Testis (tissue), 3 donors: ENCODE data around the gene RCAN2. TPM values are rescaled to one million over a fixed set of nuclear protein-coding genes. Genes with fewer than 3 reads are reported as not detected.
A peak's percentile ranks its signal among the peaks of the same experiment; 100 is the strongest.

Source experiments
- DNase-seq: peaks from one replicate; pipeline ENCODE4 v3.0.0-alpha.2; 2019
- H3K27ac ChIP-seq, 2 donors: fragments of 200-600 bp; sonication (generic); one replicate each; pipeline ENCODE4 v1.5.1; 2019
- H3K27me3 ChIP-seq: fragments of 200-600 bp; sonication (generic); one replicate; pipeline ENCODE4 v1.5.1; 2019
- H3K36me3 ChIP-seq: fragments of 200-600 bp; sonication (generic); one replicate; pipeline ENCODE4 v1.5.1; 2017; ENCODE audit warnings: low read depth; ENCODE audit errors: missing control alignments
- H3K4me1 ChIP-seq: fragments of 200-600 bp; sonication (generic); one replicate; pipeline ENCODE4 v1.5.1; 2019
- H3K4me3 ChIP-seq, 2 donors: fragments of 200-600 bp; sonication (generic); one replicate each; pipeline ENCODE4 v1.5.1; 2017 to 2019
- H3K9me3 ChIP-seq: fragments of 200-600 bp; sonication (generic); one replicate; pipeline ENCODE4 v1.5.1; 2017
- CTCF ChIP-seq, 3 experiments: fragments of 450-650 bp in 2 of 3; fragments of 200-600 bp in 1 of 3; sonication (generic) in 1 of 3; IDR thresholded peaks; one replicate each; pipeline ENCODE4 v1.5.1; 2016 to 2019; ENCODE audit warnings: antibody characterized with exemption in 3 of 3, mild to moderate bottlenecking in 2 of 3, moderate library complexity in 1 of 3
- POLR2A ChIP-seq: fragments of 450-650 bp; IDR thresholded peaks from one replicate; pipeline ENCODE4 v1.6.1; 2017; ENCODE audit warnings: antibody characterized with exemption, mild to moderate bottlenecking, moderate library complexity
- WGBS, 2 donors: methylation state at CpG; one replicate each; pipeline ENCODE4 v1.1.5; 2018; 5-methylcytosine and 5-hydroxymethylcytosine counted together
- intact Hi-C: fragments of 100-400 bp; cut with DNase I; formaldehyde crosslinking; loops from one replicate; pipeline ENCODE4 v1.15.1; 2023; ENCODE audit warnings: low total_unique reads
- polyA plus RNA-seq: library from polyadenylated mRNA; stranded (reverse); fragments of 350-450 nt; fragmentation: Illumina TruSeq; extraction: RNeasy Lipid Tissue Mini Kit (QIAGEN cat#74804); gene quantifications from one replicate; pipeline ENCODE4 v1.2.3, GENCODE V29; 2014; ENCODE audit warnings: low read depth, low replicate concordance; ENCODE audit not compliant: insufficient read depth
- total RNA-seq, 2 donors: library from RNA; depleted of rRNA; stranded (reverse); fragments of >200 nt; gene quantifications; one replicate each; pipeline ENCODE4 v1.2.3, GENCODE V29; 2016

Gene RCAN2
- total and polyA plus RNA-seq, 3 donors from 2014 or later: 6.3 to 17.4 (median 7.1) TPM

DNA sequence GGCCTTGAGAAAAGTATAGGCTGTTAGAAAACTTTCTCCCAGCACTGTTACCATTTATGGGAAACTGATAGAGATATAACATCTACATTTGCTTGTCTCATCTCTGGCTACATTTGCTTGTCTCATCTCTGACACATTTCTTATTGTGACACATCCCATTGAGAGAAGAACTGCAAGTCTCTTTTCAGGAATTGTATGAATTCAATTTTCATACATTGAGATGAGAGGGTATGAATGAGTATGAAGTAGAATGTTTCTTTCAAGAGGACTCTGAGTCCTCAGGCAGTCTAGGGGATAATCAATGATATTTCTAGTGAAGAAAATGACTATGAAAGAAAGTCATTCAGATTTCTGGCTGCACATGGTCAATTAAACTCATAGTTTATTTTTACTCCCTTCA lies 282.9 kb downstream of the RCAN2 start:
- Histone ChIP-seq H3K27me3 (no peaks in the 10 kb centered on the region), H3K9me3 (no peaks in the 10 kb centered on the region), H3K4me1 (peaks cover 3% of the 10 kb centered on the region), H3K27ac (peak overlapping the region in 1 of 2 donors; percentile 35), H3K4me3 (no peak overlapping the region), H3K36me3 (no peaks in the 10 kb centered on the region)
- no peak for DNase-seq
- no peak for TF ChIP-seq CTCF (IDR thresholded peaks at IDR 0.05)
- TF ChIP-seq POLR2A: no peak
- intact Hi-C loops: no loop called here

DNA sequence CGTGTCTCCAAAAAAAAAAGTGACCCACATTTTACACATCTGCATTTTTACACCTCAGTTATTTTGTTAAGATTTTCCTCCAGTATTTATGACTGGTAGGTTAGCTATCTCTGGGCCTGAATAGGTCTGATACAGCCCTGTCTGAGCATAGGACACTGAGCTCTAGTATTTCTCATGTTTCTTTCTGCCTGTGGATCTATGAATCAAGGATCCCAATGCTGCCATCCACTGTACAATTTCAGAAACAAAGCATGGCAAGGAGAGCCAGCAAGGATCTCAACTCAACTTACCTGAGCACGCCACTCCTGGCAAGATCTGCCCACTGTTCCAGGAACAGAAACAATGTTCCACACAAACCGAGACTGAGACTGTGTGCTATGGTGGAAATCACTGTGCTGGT lies 284.1 kb downstream of the RCAN2 start:
- H3K4me1 ChIP-seq: peaks cover 3% of the 10 kb centered on the region
- no peak overlapping the region for H3K4me3 ChIP-seq
- DNase-seq: no peak
- TF ChIP-seq POLR2A (no peak), CTCF (IDR thresholded peaks at IDR 0.05) (no peak)
- H3K36me3 ChIP-seq: no peaks in the 10 kb centered on the region
- no peak overlapping the region for H3K27ac ChIP-seq
- intact Hi-C loops: no loop called here
- no peaks in the 10 kb centered on the region for H3K9me3 ChIP-seq
- H3K27me3 ChIP-seq: no peaks in the 10 kb centered on the region
- WGBS, 2 donors: 68 to 87% methylated on average over 3 of the region's 3 CpGs

DNA sequence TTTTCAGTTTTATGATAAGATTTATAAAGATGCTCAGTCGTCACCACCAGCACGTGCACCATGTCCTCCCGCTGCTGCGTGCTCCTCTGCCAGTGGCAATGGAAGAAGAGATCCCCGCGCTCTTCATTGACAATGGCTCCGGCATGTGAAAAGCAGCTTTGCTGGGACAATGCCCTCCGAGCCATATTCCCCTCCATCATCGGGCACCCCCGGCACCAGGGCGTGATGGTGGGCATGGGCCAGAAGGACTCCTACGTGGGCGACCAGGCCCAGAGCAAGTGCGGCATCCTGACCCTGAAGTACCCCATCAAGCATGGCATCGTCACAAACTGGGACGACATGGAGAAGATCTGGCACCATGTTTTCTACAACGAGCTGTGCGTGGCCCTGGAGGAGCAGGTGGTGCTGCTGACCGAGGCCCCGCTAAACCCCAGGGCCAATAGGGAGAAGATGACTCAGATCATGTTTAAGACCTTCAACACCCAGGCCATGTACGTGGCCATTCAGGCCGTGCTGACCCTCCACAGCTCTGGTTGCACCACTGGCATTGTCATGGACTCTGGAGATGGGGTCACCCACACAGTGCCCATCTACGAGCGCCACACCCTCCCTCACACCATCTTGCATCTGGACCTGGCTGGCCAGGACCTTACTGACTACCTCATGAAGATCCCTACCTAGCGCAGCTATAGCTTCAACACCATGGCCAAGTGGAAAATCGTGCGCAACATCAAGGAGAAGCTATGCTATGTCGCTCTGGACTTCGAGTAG lies 286.2 kb downstream of the RCAN2 start:
- intact Hi-C loops: no loop called here

DNA sequence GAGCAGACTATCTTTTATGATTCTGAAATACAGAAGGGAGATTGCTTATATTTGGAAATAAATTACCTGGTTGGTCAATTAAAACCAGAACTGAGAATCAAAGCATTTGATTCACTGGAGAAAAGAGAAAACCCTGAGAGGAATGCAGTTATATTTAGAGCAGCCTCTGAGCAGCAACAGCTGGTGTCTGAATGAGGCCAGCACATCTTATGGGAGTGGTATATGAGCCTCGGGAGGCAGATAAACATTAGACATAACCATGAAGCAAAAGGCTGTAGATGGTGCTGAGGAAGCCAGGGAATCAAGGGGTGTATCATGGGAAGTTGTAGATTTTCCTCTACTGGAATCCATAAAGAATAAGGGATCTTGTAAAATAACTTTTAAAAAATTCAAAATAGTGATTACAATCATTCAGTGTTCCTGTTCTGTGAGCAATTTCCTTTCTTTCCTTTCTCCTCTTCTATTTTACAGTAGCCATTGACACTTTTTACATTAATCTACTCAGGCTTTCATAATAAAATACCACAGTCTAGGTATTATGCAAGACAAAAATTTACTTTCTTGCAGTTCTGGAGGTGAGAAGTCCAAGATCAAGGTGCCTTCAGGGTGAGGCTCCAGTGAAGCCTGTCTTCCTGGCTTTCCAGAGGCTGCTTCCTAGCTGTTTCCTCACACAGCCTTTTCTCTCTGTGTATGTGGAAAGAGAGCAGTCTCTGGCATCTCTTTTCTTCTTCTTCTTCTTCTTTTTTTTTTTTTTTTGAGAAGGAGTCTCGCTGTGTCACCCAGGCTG lies 287.7 kb downstream of the RCAN2 start:
- 50 to 62% methylated on average over 1 to 2 of the region's 2 CpGs for WGBS, 2 donors
- no peaks in the 10 kb centered on the region for H3K36me3 ChIP-seq
- H3K4me1 ChIP-seq: peaks cover 3% of the 10 kb centered on the region
- H3K9me3 ChIP-seq: no peaks in the 10 kb centered on the region
- TF ChIP-seq CTCF (IDR thresholded peaks at IDR 0.05) (no peak), POLR2A (no peak)
- DNase-seq: no peak
- no peaks in the 10 kb centered on the region for H3K27me3 ChIP-seq
- intact Hi-C loops: no loop called here
- no peak overlapping the region for H3K27ac ChIP-seq
- H3K4me3 ChIP-seq: no peak overlapping the region

More for the DNA sequence above, 286.2 kb downstream of the RCAN2 start:
- no peak for DNase-seq
- Histone ChIP-seq H3K4me1 (peaks cover 3% of the 10 kb centered on the region), H3K27ac (no peak overlapping the region), H3K36me3 (no peaks in the 10 kb centered on the region), H3K4me3 (no peak overlapping the region), H3K9me3 (no peaks in the 10 kb centered on the region), H3K27me3 (no peaks in the 10 kb centered on the region)
- TF ChIP-seq CTCF (IDR thresholded peaks at IDR 0.05) (no peak), POLR2A (no peak)
- 95 to 98% methylated on average over 22 to 29 of the region's 29 CpGs for WGBS, 2 donors
